SK-N-SH (cell line): ENCODE measurements around the gene IPO11. TPM values are rescaled to one million over a fixed set of nuclear protein-coding genes. Genes with fewer than 3 reads are reported as not detected.

ENCODE experiments used
- CTCF ChIA-PET: fragments of 300-600, 350-600 bp; formaldehyde crosslinking; extraction: SDS; loops from one replicate; lab custom pipeline; 2021; lab: Yijun Ruan, JAX
- POLR2A ChIA-PET: fragments of 350-600 bp; sonication (Branson Sonifier 250); formaldehyde crosslinking; extraction: SDS; loops from one replicate; lab custom pipeline; 2020; ENCODE audit warnings: antibody characterized with exemption, inconsistent platforms; lab: Yijun Ruan, JAX
- DNase-seq: peaks from one replicate; pipeline ENCODE4 v3.0.0; 2012
- H2AFZ ChIP-seq: fragments of 200-600 bp; sonication (generic); 2 replicates; pipeline ENCODE4 v1.8.1; 2016; ENCODE audit warnings: antibody characterized with exemption, mild to moderate bottlenecking, low read depth
- H3F3A ChIP-seq: fragments of 200-600 bp; sonication (generic); replicated peaks from 2 replicates; pipeline ENCODE3; 2016; ENCODE audit warnings: antibody characterized with exemption, mild to moderate bottlenecking; ENCODE audit not compliant: insufficient read depth
- H3K27ac ChIP-seq, 2 experiments: fragments of 200-500 bp in 1 of 2; fragments of 200-600 bp in 1 of 2; sonication (Bioruptor generic) in 1 of 2; sonication (generic), shearing (Covaris generic) in 1 of 2; 2 replicates each; pipeline versions ENCODE4 v1.5.1 to v1.6.1; 2014 to 2016; ENCODE audit warnings: low read depth in 2 of 2, inconsistent platforms in 1 of 2, low read length in 1 of 2, mild to moderate bottlenecking in 1 of 2, mixed read lengths in 1 of 2
- H3K27me3 ChIP-seq: fragments of 200-600 bp; sonication (generic), shearing (Covaris generic); 2 replicates; pipeline ENCODE4 v1.6.1; 2016; ENCODE audit warnings: mixed run types; ENCODE audit not compliant: insufficient read depth
- H3K36me3 ChIP-seq, 2 experiments: fragments of 200-500 bp in 1 of 2; fragments of 200-600 bp in 1 of 2; sonication (Bioruptor generic) in 1 of 2; sonication (generic) in 1 of 2; replicated peaks in 1 of 2; 2 replicates each; pipeline versions ENCODE3 to v1.5.1; 2014 to 2016; ENCODE audit warnings: low read length in 1 of 2, mild to moderate bottlenecking in 1 of 2; ENCODE audit not compliant: insufficient read depth in 2 of 2, control insufficient read depth in 1 of 2
- H3K4me1 ChIP-seq, 2 experiments: fragments of 200-500 bp in 1 of 2; fragments of 200-600 bp in 1 of 2; sonication (Bioruptor generic) in 1 of 2; sonication (generic), shearing (Covaris generic) in 1 of 2; 2 replicates each; pipeline versions ENCODE4 v1.5.1 to v1.6.1; 2014 to 2016; ENCODE audit warnings: low read depth in 1 of 2, low read length in 1 of 2, mixed run types in 1 of 2; ENCODE audit not compliant: insufficient read depth in 2 of 2, control insufficient read depth in 1 of 2
- H3K4me2 ChIP-seq: fragments of 200-600 bp; sonication (generic), shearing (Covaris generic); 2 replicates; pipeline ENCODE4 v1.6.1; 2017; ENCODE audit warnings: mixed run types
- H3K4me3 ChIP-seq, 2 experiments: fragments of 200-500 bp in 1 of 2; fragments of 200-600 bp in 1 of 2; sonication (Bioruptor generic) in 1 of 2; sonication (generic), shearing (Covaris generic) in 1 of 2; 2 replicates each; pipeline versions ENCODE4 v1.5.1 to v1.8.1; 2014 to 2016; ENCODE audit warnings: low read depth in 2 of 2, inconsistent platforms in 1 of 2, low read length in 1 of 2, mild to moderate bottlenecking in 1 of 2, mixed read lengths in 1 of 2, moderate library complexity in 1 of 2
- H3K79me2 ChIP-seq: fragments of 200-600 bp; sonication (generic); 2 replicates; pipeline ENCODE4 v1.8.1; 2017; ENCODE audit warnings: mild to moderate bottlenecking; ENCODE audit not compliant: insufficient read depth
- H3K9ac ChIP-seq: fragments of 200-600 bp; sonication (generic); 2 replicates; pipeline ENCODE4 v1.6.1; 2017; ENCODE audit warnings: mixed run types
- H3K9me2 ChIP-seq: fragments of 200-600 bp; sonication (generic); 2 replicates; pipeline ENCODE4 v1.6.1; 2017; ENCODE audit warnings: mixed run types
- H3K9me3 ChIP-seq: fragments of 200-600 bp; sonication (generic); 2 replicates; pipeline ENCODE4 v1.6.1; 2017; ENCODE audit warnings: mixed run types, mild to moderate bottlenecking, moderate library complexity
- H4K20me1 ChIP-seq: fragments of 200-600 bp; sonication (generic); 2 replicates; pipeline ENCODE4 v1.6.1; 2017; ENCODE audit warnings: mild to moderate bottlenecking, mixed run types; ENCODE audit not compliant: insufficient read depth
- ELF1 ChIP-seq: IDR thresholded peaks from 2 replicates; pipeline ENCODE4 v1.4.0; 2012
- FOSL2 ChIP-seq: IDR thresholded peaks from 2 replicates; pipeline ENCODE4 v1.4.0; 2012; ENCODE audit warnings: low read depth, mild to moderate bottlenecking, moderate library complexity, borderline replicate concordance
- FOXJ3 ChIP-seq: sonication (generic); formaldehyde crosslinking; IDR thresholded peaks from 2 replicates; pipeline ENCODE4 v1.5.1; 2020; ENCODE audit warnings: mild to moderate bottlenecking, missing genetic modification reagents
- FOXM1 ChIP-seq: IDR thresholded peaks from 2 replicates; pipeline ENCODE4 v1.4.0; 2012; ENCODE audit warnings: low read depth, mild to moderate bottlenecking
- GABPA ChIP-seq: IDR thresholded peaks from 2 replicates; pipeline ENCODE4 v1.4.0; 2012; ENCODE audit warnings: low read depth, mild to moderate bottlenecking
- GATA2 ChIP-seq: sonication (generic); formaldehyde crosslinking; IDR thresholded peaks from 2 replicates; pipeline ENCODE4 v1.5.0; 2020; ENCODE audit warnings: mild to moderate bottlenecking, missing genetic modification reagents
- JUND ChIP-seq: IDR thresholded peaks from 2 replicates; pipeline ENCODE4 v1.4.0; 2012
- MXI1 ChIP-seq: IDR thresholded peaks from 2 replicates; pipeline ENCODE4 v1.6.1; 2012; ENCODE audit warnings: mild to moderate bottlenecking, low read depth, low read length, improper control_type of control experiment
- NFIC ChIP-seq: IDR thresholded peaks from 2 replicates; pipeline ENCODE4 v1.4.0; 2012; ENCODE audit warnings: borderline replicate concordance
- NRF1 ChIP-seq: IDR thresholded peaks from 2 replicates; pipeline ENCODE4 v1.6.1; 2012; ENCODE audit warnings: low read depth, mild to moderate bottlenecking, low read length
- RAD21 ChIP-seq: IDR thresholded peaks from 2 replicates; pipeline ENCODE4 v1.6.1; 2012; ENCODE audit warnings: mild to moderate bottlenecking, low read length
- RCOR1 ChIP-seq: fragments of 150-350 bp; IDR thresholded peaks from 2 replicates; pipeline ENCODE4 v1.6.1; 2017; ENCODE audit warnings: antibody characterized with exemption, low read length
- SMC3 ChIP-seq: IDR thresholded peaks from 2 replicates; pipeline ENCODE4 v1.6.1; 2012; ENCODE audit warnings: low read depth, low read length, improper control_type of control experiment
- TCF12 ChIP-seq: IDR thresholded peaks from 2 replicates; pipeline ENCODE4 v1.4.0; 2012
- TEAD4 ChIP-seq: IDR thresholded peaks from 2 replicates; pipeline ENCODE4 v1.4.0; 2012; ENCODE audit warnings: mild to moderate bottlenecking, borderline replicate concordance; ENCODE audit not compliant: insufficient read depth
- WGBS: methylation state at CpG from one replicate; pipeline ENCODE4 v1.1.6; 2017; ENCODE audit warnings: low lambda C conversion rate; 5-methylcytosine and 5-hydroxymethylcytosine counted together
- polyA plus RNA-seq, 3 experiments: library from polyadenylated mRNA; depleted of rRNA; stranded (reverse); fragments of >200 nt; gene quantifications; 2 replicates each; pipeline ENCODE4 v1.2.3, GENCODE V29; 2012
- TF ChIP-seq, protein P1 (sequence below): IDR thresholded peaks from 2 replicates; pipeline ENCODE4 v1.4.0; 2012; ENCODE audit warnings: low read depth, borderline replicate concordance
- TF ChIP-seq, protein P2 (sequence below): IDR thresholded peaks from 2 replicates; pipeline ENCODE4 v1.6.1; 2012; ENCODE audit warnings: mild to moderate bottlenecking, low read depth, low read length, moderate library complexity
- TF ChIP-seq, protein P3 (sequence below): fragments of 200-600 bp; sonication (generic); IDR thresholded peaks from 2 replicates; pipeline ENCODE4 v1.6.1; 2017; ENCODE audit warnings: antibody characterized with exemption, mild to moderate bottlenecking, moderate library complexity

IPO11 gene
- polyA plus RNA-seq, 1 of the 3 experiments (the other 2 are of a cell fraction) = 8.1 TPM

DNA sequence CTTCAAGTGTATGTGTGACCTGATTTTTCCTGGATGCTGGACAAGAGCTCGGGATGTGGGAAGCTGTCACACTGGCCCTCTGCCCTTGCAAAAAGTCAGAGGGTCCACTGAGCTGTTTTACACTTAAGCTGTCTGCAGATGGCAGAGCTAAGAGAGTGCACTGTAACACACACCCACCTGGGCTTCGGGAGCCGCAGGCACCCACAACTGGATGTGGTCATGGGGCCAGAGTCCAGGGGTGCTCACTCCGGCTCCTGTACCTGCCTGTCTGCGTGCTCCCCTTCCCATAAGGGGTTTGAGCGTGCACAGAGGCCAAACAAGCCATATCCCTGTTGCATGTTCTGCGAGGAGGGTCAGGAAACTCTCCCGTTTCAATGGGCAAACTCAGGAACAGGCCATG is 248.6 kb downstream of the IPO11 start:
- CTCF ChIA-PET = no interaction called here
- no peak overlapping the region for H3K9ac ChIP-seq
- no peaks in the 10 kb centered on the region for H3K4me1 ChIP-seq
- H3K27me3 ChIP-seq = no peaks in the 10 kb centered on the region
- no peaks in the 10 kb centered on the region for H4K20me1 ChIP-seq
- H3K4me2 ChIP-seq = no peak overlapping the region
- no peaks in the 10 kb centered on the region for H3K36me3 ChIP-seq
- no peaks in the 10 kb centered on the region for H3K9me2 ChIP-seq
- no peak overlapping the region for H2AFZ ChIP-seq
- POLR2A ChIA-PET = no interaction called here
- no peaks in the 10 kb centered on the region for H3K9me3 ChIP-seq
- H3K27ac ChIP-seq = no peak overlapping the region
- no peaks in the 10 kb centered on the region for H3F3A ChIP-seq
- TF ChIP-seq SMC3 (no peak), TEAD4 (no peak), NFIC (no peak), ELF1 (no peak)
- TF ChIP-seq, all 33 proteins: peak for 0
- Histone ChIP-seq H3K4me3 (no peak overlapping the region), H3K79me2 (no peaks in the 10 kb centered on the region)
- WGBS = 58% methylated on average over 7 of the region's 8 CpGs
- DNase-seq = no peak

DNA sequence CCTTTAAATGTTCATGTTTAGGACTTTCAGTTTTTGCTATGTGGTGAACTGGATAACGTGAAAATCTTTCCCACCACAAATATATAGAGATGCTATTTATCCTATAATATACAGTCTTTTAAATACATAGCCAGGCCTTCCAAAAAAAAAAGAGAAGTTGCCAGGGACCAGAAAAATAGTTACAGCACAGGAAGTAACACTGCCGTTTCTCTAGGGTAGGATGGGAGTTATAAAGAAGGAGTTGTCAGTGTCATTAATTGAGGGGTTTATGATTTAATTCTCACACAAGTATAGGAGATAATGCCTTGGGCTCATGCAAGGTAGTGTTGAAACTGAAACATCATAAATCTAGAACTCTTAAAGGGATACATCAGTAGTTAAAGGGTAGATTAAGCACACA is 250.0 kb downstream of the IPO11 start:
- no peak overlapping the region for H3K27ac ChIP-seq
- CTCF ChIA-PET = no interaction called here
- no peaks in the 10 kb centered on the region for H3K79me2 ChIP-seq
- TF ChIP-seq RCOR1 (no peak), JUND (no peak), GATA2 (no peak), TEAD4 (no peak), ELF1 (no peak), SMC3 (no peak), FOSL2 (no peak), TCF12 (no peak), NFIC (no peak), RAD21 (no peak), NRF1 (no peak), FOXM1 (no peak), FOXJ3 (CRISPR knock-in tag) (no peak), GABPA (no peak), MXI1 (no peak)
- TF ChIP-seq, protein P1, sequence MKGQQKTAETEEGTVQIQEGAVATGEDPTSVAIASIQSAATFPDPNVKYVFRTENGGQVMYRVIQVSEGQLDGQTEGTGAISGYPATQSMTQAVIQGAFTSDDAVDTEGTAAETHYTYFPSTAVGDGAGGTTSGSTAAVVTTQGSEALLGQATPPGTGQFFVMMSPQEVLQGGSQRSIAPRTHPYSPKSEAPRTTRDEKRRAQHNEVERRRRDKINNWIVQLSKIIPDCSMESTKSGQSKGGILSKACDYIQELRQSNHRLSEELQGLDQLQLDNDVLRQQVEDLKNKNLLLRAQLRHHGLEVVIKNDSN = no peak
- TF ChIP-seq, protein P2, sequence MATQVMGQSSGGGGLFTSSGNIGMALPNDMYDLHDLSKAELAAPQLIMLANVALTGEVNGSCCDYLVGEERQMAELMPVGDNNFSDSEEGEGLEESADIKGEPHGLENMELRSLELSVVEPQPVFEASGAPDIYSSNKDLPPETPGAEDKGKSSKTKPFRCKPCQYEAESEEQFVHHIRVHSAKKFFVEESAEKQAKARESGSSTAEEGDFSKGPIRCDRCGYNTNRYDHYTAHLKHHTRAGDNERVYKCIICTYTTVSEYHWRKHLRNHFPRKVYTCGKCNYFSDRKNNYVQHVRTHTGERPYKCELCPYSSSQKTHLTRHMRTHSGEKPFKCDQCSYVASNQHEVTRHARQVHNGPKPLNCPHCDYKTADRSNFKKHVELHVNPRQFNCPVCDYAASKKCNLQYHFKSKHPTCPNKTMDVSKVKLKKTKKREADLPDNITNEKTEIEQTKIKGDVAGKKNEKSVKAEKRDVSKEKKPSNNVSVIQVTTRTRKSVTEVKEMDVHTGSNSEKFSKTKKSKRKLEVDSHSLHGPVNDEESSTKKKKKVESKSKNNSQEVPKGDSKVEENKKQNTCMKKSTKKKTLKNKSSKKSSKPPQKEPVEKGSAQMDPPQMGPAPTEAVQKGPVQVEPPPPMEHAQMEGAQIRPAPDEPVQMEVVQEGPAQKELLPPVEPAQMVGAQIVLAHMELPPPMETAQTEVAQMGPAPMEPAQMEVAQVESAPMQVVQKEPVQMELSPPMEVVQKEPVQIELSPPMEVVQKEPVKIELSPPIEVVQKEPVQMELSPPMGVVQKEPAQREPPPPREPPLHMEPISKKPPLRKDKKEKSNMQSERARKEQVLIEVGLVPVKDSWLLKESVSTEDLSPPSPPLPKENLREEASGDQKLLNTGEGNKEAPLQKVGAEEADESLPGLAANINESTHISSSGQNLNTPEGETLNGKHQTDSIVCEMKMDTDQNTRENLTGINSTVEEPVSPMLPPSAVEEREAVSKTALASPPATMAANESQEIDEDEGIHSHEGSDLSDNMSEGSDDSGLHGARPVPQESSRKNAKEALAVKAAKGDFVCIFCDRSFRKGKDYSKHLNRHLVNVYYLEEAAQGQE = no peak
- TF ChIP-seq, protein P3, sequence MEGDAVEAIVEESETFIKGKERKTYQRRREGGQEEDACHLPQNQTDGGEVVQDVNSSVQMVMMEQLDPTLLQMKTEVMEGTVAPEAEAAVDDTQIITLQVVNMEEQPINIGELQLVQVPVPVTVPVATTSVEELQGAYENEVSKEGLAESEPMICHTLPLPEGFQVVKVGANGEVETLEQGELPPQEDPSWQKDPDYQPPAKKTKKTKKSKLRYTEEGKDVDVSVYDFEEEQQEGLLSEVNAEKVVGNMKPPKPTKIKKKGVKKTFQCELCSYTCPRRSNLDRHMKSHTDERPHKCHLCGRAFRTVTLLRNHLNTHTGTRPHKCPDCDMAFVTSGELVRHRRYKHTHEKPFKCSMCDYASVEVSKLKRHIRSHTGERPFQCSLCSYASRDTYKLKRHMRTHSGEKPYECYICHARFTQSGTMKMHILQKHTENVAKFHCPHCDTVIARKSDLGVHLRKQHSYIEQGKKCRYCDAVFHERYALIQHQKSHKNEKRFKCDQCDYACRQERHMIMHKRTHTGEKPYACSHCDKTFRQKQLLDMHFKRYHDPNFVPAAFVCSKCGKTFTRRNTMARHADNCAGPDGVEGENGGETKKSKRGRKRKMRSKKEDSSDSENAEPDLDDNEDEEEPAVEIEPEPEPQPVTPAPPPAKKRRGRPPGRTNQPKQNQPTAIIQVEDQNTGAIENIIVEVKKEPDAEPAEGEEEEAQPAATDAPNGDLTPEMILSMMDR = no peak
- TF ChIP-seq, all 33 proteins: peak for 0
- no peaks in the 10 kb centered on the region for H3K9me2 ChIP-seq
- no peaks in the 10 kb centered on the region for H3K27me3 ChIP-seq
- 49% methylated on average over 2 of the region's 2 CpGs for WGBS
- no peak overlapping the region for H3K9ac ChIP-seq
- DNase-seq = no peak
- no peaks in the 10 kb centered on the region for H3K36me3 ChIP-seq
- no peaks in the 10 kb centered on the region for H4K20me1 ChIP-seq
- POLR2A ChIA-PET = no interaction called here
- no peaks in the 10 kb centered on the region for H3K4me1 ChIP-seq
- H3K9me3 ChIP-seq = no peaks in the 10 kb centered on the region
- no peaks in the 10 kb centered on the region for H3F3A ChIP-seq
- H3K4me2 ChIP-seq = no peak overlapping the region
- no peak overlapping the region for H2AFZ ChIP-seq
- no peak overlapping the region for H3K4me3 ChIP-seq
